ENCODE results near the gene PGM5. TPM values are rescaled to one million over a fixed set of nuclear protein-coding genes. Genes with fewer than 3 reads are reported as not detected.

Gene PGM5
- total and polyA plus RNA-seq, 12 donors, result 27.3 to 244 (median 121) TPM

- Histone ChIP-seq H3K27me3 (no peaks in the 10 kb centered on the region), H3K4me3 (no peak overlapping the region), H3K36me3 (replicated peaks in 1 of 2) (no peaks in the 10 kb centered on the region), H3K4me1 (replicated peaks in 1 of 2) (peaks cover 0 to 6% of the 10 kb centered on the region in 2 donors), H3K27ac (no peak overlapping the region), H3K9me3 (replicated peaks in 1 of 3) (no peaks in the 10 kb centered on the region)
- WGBS, 4 donors, result 56 to 58% (median 56%) methylated on average over 7 of the region's 7 CpGs
- TF ChIP-seq POLR2A (IDR thresholded peaks at IDR 0.05), result no peak
- TF ChIP-seq, protein P1, sequence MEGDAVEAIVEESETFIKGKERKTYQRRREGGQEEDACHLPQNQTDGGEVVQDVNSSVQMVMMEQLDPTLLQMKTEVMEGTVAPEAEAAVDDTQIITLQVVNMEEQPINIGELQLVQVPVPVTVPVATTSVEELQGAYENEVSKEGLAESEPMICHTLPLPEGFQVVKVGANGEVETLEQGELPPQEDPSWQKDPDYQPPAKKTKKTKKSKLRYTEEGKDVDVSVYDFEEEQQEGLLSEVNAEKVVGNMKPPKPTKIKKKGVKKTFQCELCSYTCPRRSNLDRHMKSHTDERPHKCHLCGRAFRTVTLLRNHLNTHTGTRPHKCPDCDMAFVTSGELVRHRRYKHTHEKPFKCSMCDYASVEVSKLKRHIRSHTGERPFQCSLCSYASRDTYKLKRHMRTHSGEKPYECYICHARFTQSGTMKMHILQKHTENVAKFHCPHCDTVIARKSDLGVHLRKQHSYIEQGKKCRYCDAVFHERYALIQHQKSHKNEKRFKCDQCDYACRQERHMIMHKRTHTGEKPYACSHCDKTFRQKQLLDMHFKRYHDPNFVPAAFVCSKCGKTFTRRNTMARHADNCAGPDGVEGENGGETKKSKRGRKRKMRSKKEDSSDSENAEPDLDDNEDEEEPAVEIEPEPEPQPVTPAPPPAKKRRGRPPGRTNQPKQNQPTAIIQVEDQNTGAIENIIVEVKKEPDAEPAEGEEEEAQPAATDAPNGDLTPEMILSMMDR (IDR thresholded peaks at IDR 0.05), result no peak
- DNase-seq, result peak in 6 of 7 donors; percentile 47 to 64 (median 58)
- intact Hi-C loops (cut with DNase I), result no loop called here
These were observed 221.6 kb downstream of the PGM5 start for GRCh38 chr9:68577774-68578591.

Other genes with a start within 250 kb of the PGM5 start
- gene ZNG1C, start 114.6 kb upstream of the PGM5 start, total RNA-seq, result 10 to 100 TPM in 8 of 9 donors, 1 to 10 TPM in 1; 4.9 to 54.3 (median 22.3) TPM
- gene ZNG1C, start 114.6 kb upstream of the PGM5 start, polyA plus RNA-seq, result 10 to 100 TPM in 2 of 3 donors, 1 to 10 TPM in 1; 9.2 to 59.1 (median 20.9) TPM
- under 1 TPM in 1 of 9 donors, not detected in 8; 0.06 TPM for gene FOXD4L3, start 53.7 kb upstream of the PGM5 start, total RNA-seq
- gene FOXD4L3, start 53.7 kb upstream of the PGM5 start, polyA plus RNA-seq, result under 1 TPM in 1 of 3 donors, not detected in 2; 0.03 TPM
- not detected for gene TMEM252, start 184.3 kb downstream of the PGM5 start, total RNA-seq
- gene TMEM252, start 184.3 kb downstream of the PGM5 start, polyA plus RNA-seq, result not detected